Measurements from ENCODE around the gene CHAT.

GRCh38 chr10:49688920-49689319 lies 75.1 kb downstream of the CHAT start:
- TF ChIP-seq, protein P1, sequence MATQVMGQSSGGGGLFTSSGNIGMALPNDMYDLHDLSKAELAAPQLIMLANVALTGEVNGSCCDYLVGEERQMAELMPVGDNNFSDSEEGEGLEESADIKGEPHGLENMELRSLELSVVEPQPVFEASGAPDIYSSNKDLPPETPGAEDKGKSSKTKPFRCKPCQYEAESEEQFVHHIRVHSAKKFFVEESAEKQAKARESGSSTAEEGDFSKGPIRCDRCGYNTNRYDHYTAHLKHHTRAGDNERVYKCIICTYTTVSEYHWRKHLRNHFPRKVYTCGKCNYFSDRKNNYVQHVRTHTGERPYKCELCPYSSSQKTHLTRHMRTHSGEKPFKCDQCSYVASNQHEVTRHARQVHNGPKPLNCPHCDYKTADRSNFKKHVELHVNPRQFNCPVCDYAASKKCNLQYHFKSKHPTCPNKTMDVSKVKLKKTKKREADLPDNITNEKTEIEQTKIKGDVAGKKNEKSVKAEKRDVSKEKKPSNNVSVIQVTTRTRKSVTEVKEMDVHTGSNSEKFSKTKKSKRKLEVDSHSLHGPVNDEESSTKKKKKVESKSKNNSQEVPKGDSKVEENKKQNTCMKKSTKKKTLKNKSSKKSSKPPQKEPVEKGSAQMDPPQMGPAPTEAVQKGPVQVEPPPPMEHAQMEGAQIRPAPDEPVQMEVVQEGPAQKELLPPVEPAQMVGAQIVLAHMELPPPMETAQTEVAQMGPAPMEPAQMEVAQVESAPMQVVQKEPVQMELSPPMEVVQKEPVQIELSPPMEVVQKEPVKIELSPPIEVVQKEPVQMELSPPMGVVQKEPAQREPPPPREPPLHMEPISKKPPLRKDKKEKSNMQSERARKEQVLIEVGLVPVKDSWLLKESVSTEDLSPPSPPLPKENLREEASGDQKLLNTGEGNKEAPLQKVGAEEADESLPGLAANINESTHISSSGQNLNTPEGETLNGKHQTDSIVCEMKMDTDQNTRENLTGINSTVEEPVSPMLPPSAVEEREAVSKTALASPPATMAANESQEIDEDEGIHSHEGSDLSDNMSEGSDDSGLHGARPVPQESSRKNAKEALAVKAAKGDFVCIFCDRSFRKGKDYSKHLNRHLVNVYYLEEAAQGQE (IDR thresholded peaks at IDR 0.05; ENCODE audit: insufficient read depth in 1 of 2, low read depth in 2 of 2, low read length in 2 of 2): no peak
- TF ChIP-seq POLR2AphosphoS5 (IDR thresholded peaks at IDR 0.05; ENCODE audit: low read depth, low read length) (no peak), TAF1 (IDR thresholded peaks at IDR 0.05; ENCODE audit: borderline replicate concordance, insufficient read depth, low read length) (no peak)

Measured in PFSK-1 (cell line).